ENCODE data around the gene DAZAP1. TPM values are rescaled to one million over a fixed set of nuclear protein-coding genes. Genes with fewer than 3 reads are reported as not detected.

Gene DAZAP1
- total and polyA plus RNA-seq, 2 experiments from 2014 or later = 11.0 to 56.6 TPM

- Histone ChIP-seq H3K27ac (no peak overlapping the region), H3F3A (ENCODE audit: insufficient read depth) (peaks cover 1% of the 10 kb centered on the region; the same call in 1 of the 2 replicates), H3K79me2 (ENCODE audit: insufficient read depth) (no peaks in the 10 kb centered on the region), H4K20me1 (ENCODE audit: insufficient read depth) (no peaks in the 10 kb centered on the region), H3K4me1 (ENCODE audit: insufficient read depth) (no peaks in the 10 kb centered on the region), H3K36me3 (ENCODE audit: low read depth) (peaks cover 6% of the 10 kb centered on the region; the same call in 1 of the 2 replicates), H2AFZ (no peak overlapping the region), H3K4me3 (no peak overlapping the region), H3K27me3 (replicated peaks; ENCODE audit: insufficient read depth) (no peaks in the 10 kb centered on the region), H3K9me2 (ENCODE audit: insufficient read depth) (no peaks in the 10 kb centered on the region), H3K9me3 (ENCODE audit: low read depth) (no peaks in the 10 kb centered on the region), H3K4me2 (ENCODE audit: unreplicated experiment) (no peak overlapping the region), H3K9ac (no peak overlapping the region)
- DNase-seq = no peak
- TF ChIP-seq EZH2phosphoT487 (IDR thresholded peaks at IDR 0.05; ENCODE audit: insufficient read depth, low read depth) (no peak), EZH2 (IDR thresholded peaks at IDR 0.05; ENCODE audit: insufficient read depth, poor library complexity, severe bottlenecking) (no peak)
- WGBS, 2 experiments (ENCODE audit: low coverage in 1 of 2, low lambda C conversion rate in 2 of 2, missing lambda C conversion rate in 2 of 2) = 94 to 96% methylated on average over 16 to 17 of the region's 17 CpGs
- in situ Hi-C loops (cut with MboI) = no loop called here
These were observed 31.0 kb upstream of the DAZAP1 start for GRCh38 chr19:1376415-1376805.

- in situ Hi-C loops (cut with MboI) = no loop called here
- no peak overlapping the region for H3K4me2 ChIP-seq (ENCODE audit: unreplicated experiment)
- peaks cover 9% of the 10 kb centered on the region for H3F3A ChIP-seq (ENCODE audit: insufficient read depth)
- no peaks in the 10 kb centered on the region for H3K27me3 ChIP-seq (replicated peaks; ENCODE audit: insufficient read depth)
- TF ChIP-seq EZH2phosphoT487 (IDR thresholded peaks at IDR 0.05; ENCODE audit: insufficient read depth, low read depth) (no peak), EZH2 (IDR thresholded peaks at IDR 0.05; ENCODE audit: insufficient read depth, poor library complexity, severe bottlenecking) (no peak)
- H3K9me3 ChIP-seq (ENCODE audit: low read depth) = no peaks in the 10 kb centered on the region
- no peaks in the 10 kb centered on the region for H3K9me2 ChIP-seq (ENCODE audit: insufficient read depth)
- 96 to 98% methylated on average over 42 to 43 of the region's 43 CpGs for WGBS, 2 experiments (ENCODE audit: low coverage in 1 of 2, low lambda C conversion rate in 2 of 2, missing lambda C conversion rate in 2 of 2)
- H3K79me2 ChIP-seq (ENCODE audit: insufficient read depth) = no peaks in the 10 kb centered on the region
- no peak overlapping the region for H3K27ac ChIP-seq
- H3K36me3 ChIP-seq (ENCODE audit: low read depth) = 0 out of 2 replicates have a peak, but pooled peaks cover 3% of the 10 kb centered on the region
- H3K4me3 ChIP-seq = no peak overlapping the region
- H4K20me1 ChIP-seq (ENCODE audit: insufficient read depth) = no peaks in the 10 kb centered on the region
- no peak for DNase-seq
- no peaks in the 10 kb centered on the region for H3K4me1 ChIP-seq (ENCODE audit: insufficient read depth)
- H3K9ac ChIP-seq = no peak overlapping the region
- no peak overlapping the region for H2AFZ ChIP-seq
These were observed 30.0 kb upstream of the DAZAP1 start for GRCh38 chr19:1377176-1377964.

- no peak overlapping the region for H3K4me2 ChIP-seq (ENCODE audit: unreplicated experiment)
- H3K79me2 ChIP-seq (ENCODE audit: insufficient read depth) = no peaks in the 10 kb centered on the region
- no peak overlapping the region for H2AFZ ChIP-seq
- DNase-seq = no peak
- no peak overlapping the region for H3K27ac ChIP-seq
- in situ Hi-C loops (cut with MboI) = no loop called here
- H3K4me3 ChIP-seq = no peak overlapping the region
- no peaks in the 10 kb centered on the region for H3K9me2 ChIP-seq (ENCODE audit: insufficient read depth)
- no peaks in the 10 kb centered on the region for H3K27me3 ChIP-seq (replicated peaks; ENCODE audit: insufficient read depth)
- H3K9me3 ChIP-seq (ENCODE audit: low read depth) = no peaks in the 10 kb centered on the region
- 86 to 93% methylated on average over 31 to 33 of the region's 33 CpGs for WGBS, 2 experiments (ENCODE audit: low coverage in 1 of 2, low lambda C conversion rate in 2 of 2, missing lambda C conversion rate in 2 of 2)
- H3K9ac ChIP-seq = no peak overlapping the region
- H3K4me1 ChIP-seq (ENCODE audit: insufficient read depth) = no peaks in the 10 kb centered on the region
- 0 out of 2 replicates have a peak, but pooled peaks cover 3% of the 10 kb centered on the region for H3K36me3 ChIP-seq (ENCODE audit: low read depth)
- H4K20me1 ChIP-seq (ENCODE audit: insufficient read depth) = no peaks in the 10 kb centered on the region
- TF ChIP-seq EZH2 (IDR thresholded peaks at IDR 0.05; ENCODE audit: insufficient read depth, poor library complexity, severe bottlenecking) (no peak), EZH2phosphoT487 (IDR thresholded peaks at IDR 0.05; ENCODE audit: insufficient read depth, low read depth) (no peak)
- H3F3A ChIP-seq (ENCODE audit: insufficient read depth) = peaks cover 16% of the 10 kb centered on the region
These were observed 29.2 kb upstream of the DAZAP1 start for GRCh38 chr19:1377965-1378785.

GRCh38 chr19:1379126-1379905, 28.1 kb upstream of the DAZAP1 start:
- no peak for TF ChIP-seq EZH2 (IDR thresholded peaks at IDR 0.05; ENCODE audit: insufficient read depth, poor library complexity, severe bottlenecking)
- no peak for TF ChIP-seq EZH2phosphoT487 (IDR thresholded peaks at IDR 0.05; ENCODE audit: insufficient read depth, low read depth)
- peaks cover 6% of the 10 kb centered on the region; the same call in 1 of the 2 replicates for H3K79me2 ChIP-seq (ENCODE audit: insufficient read depth)
- 0 out of 2 replicates have a peak, but pooled peaks cover 3% of the 10 kb centered on the region for H3K36me3 ChIP-seq (ENCODE audit: low read depth)
- no peaks in the 10 kb centered on the region for H3K27me3 ChIP-seq (replicated peaks; ENCODE audit: insufficient read depth)
- no peak overlapping the region for H3K9ac ChIP-seq
- no peak overlapping the region for H3K27ac ChIP-seq
- WGBS, 2 experiments (ENCODE audit: low coverage in 1 of 2, low lambda C conversion rate in 2 of 2, missing lambda C conversion rate in 2 of 2) = 63 to 69% methylated on average over 17 to 26 of the region's 27 CpGs
- no peaks in the 10 kb centered on the region for H4K20me1 ChIP-seq (ENCODE audit: insufficient read depth)
- H3K4me2 ChIP-seq (ENCODE audit: unreplicated experiment) = no peak overlapping the region
- H3K4me1 ChIP-seq (ENCODE audit: insufficient read depth) = no peaks in the 10 kb centered on the region
- no peaks in the 10 kb centered on the region for H3K9me3 ChIP-seq (ENCODE audit: low read depth)
- H3F3A ChIP-seq (ENCODE audit: insufficient read depth) = peaks cover 16% of the 10 kb centered on the region
- in situ Hi-C loops (cut with MboI) = no loop called here
- H3K4me3 ChIP-seq = no peak overlapping the region
- H2AFZ ChIP-seq = no peak overlapping the region
- H3K9me2 ChIP-seq (ENCODE audit: insufficient read depth) = no peaks in the 10 kb centered on the region
- DNase-seq = no peak
